ENCODE data around the gene MRPS26.

GRCh38 chr20:3043322-3043721 is 2.5 kb upstream of the MRPS26 start, which contains the start of gene GNRH2:
- TF ChIP-seq CTCF (IDR thresholded peaks at IDR 0.05) (no peak), POLR2A (IDR thresholded peaks at IDR 0.05) (no peak)
